ENCODE results near the gene PLCH2.

Gene PLCH2

DNA sequence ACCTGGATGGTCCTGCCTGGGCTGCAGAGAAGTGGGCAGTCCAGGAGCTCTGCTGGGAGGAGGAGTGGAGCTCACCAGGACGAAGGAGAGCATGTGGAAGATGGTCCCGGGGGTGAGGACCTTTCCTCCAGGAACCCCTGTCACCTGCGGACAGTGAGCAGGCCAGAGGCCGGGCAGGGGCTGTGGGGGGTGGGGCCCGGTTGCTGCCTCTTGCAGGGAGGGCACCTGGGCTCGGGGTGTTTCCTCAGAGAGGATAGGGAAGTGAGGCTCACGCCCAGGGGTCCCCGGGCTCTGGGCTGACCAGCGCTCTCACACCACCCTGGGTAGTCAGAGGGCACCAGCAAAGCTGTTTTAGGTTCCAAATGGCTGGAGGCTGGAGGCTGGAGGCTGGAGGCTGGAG, 41.0 kb upstream of the PLCH2 start:
- H3K27me3 ChIP-seq (ENCODE audit: insufficient read depth, low read length, poor library complexity, severe bottlenecking): no peaks in the 10 kb centered on the region
- H3K36me3 ChIP-seq (ENCODE audit: insufficient read depth, low read length): no peaks in the 10 kb centered on the region
- no peaks in the 10 kb centered on the region for H3K9me2 ChIP-seq (replicated peaks; ENCODE audit: low read depth, low read length)
- no peak overlapping the region for H3K9ac ChIP-seq (ENCODE audit: low read depth, low read length, poor library complexity, severe bottlenecking)
- H2AFZ ChIP-seq (ENCODE audit: low read length): no peak overlapping the region
- no peak for TF ChIP-seq EZH2phosphoT487 (IDR thresholded peaks at IDR 0.05; ENCODE audit: borderline replicate concordance)
- TF ChIP-seq, protein P1, sequence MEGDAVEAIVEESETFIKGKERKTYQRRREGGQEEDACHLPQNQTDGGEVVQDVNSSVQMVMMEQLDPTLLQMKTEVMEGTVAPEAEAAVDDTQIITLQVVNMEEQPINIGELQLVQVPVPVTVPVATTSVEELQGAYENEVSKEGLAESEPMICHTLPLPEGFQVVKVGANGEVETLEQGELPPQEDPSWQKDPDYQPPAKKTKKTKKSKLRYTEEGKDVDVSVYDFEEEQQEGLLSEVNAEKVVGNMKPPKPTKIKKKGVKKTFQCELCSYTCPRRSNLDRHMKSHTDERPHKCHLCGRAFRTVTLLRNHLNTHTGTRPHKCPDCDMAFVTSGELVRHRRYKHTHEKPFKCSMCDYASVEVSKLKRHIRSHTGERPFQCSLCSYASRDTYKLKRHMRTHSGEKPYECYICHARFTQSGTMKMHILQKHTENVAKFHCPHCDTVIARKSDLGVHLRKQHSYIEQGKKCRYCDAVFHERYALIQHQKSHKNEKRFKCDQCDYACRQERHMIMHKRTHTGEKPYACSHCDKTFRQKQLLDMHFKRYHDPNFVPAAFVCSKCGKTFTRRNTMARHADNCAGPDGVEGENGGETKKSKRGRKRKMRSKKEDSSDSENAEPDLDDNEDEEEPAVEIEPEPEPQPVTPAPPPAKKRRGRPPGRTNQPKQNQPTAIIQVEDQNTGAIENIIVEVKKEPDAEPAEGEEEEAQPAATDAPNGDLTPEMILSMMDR (conservative IDR thresholded peaks at IDR 0.05; ENCODE audit: low read length): no peak
- no peaks in the 10 kb centered on the region for H3F3A ChIP-seq (ENCODE audit: low read depth)
- H3K4me2 ChIP-seq (ENCODE audit: low read depth, low read length, poor library complexity, severe bottlenecking): no peak overlapping the region
- no peaks in the 10 kb centered on the region for H3K4me1 ChIP-seq (ENCODE audit: insufficient read depth, low read length, poor library complexity, severe bottlenecking)
- no peaks in the 10 kb centered on the region for H3K79me2 ChIP-seq (ENCODE audit: insufficient read depth, low read length)
- no peak overlapping the region for H3K4me3 ChIP-seq (ENCODE audit: low read length, poor library complexity, severe bottlenecking)
- no peaks in the 10 kb centered on the region for H4K20me1 ChIP-seq (ENCODE audit: insufficient read depth, low read length, poor library complexity, severe bottlenecking)
- H3K9me3 ChIP-seq (ENCODE audit: insufficient read depth, low read depth, low read length): peaks cover 2% of the 10 kb centered on the region; the same call in 1 of the 2 replicates

DNA sequence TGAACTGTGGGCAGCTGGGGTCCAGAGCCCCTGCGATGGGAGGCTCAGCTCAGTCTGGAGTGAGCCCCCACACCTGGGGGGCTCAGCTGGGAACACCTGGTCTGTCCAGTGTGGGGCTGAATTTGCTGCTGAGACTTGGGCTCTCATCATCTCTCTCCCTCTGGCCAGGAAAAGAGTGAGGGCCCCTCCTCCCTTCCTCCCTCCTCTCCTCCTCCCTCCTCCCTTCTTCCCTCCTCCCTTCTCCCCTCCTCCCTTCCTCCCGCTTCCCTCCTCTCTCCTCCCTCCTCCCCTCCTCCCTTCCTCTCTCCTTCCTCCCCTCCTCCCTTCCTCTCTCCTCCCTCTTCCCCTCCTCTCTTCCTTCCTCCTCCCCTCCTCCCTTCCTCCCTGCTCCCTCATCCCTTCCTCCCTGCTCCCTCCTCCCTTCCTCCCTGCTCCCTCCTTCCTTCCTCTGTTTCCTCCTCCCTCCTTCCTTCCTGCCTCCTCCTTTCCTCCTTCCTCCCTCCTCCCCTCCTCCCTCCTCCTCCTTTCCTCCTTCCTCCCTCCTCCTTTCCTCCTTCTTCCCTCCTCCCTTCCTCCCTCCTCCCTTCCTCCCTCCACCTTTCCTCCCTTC, 40.2 kb upstream of the PLCH2 start:
- H3K9me2 ChIP-seq (replicated peaks; ENCODE audit: low read depth, low read length): no peaks in the 10 kb centered on the region
- no peaks in the 10 kb centered on the region for H3K27me3 ChIP-seq (ENCODE audit: insufficient read depth, low read length, poor library complexity, severe bottlenecking)
- H3K9me3 ChIP-seq (ENCODE audit: insufficient read depth, low read depth, low read length): no peaks in the 10 kb centered on the region
- H4K20me1 ChIP-seq (ENCODE audit: insufficient read depth, low read length, poor library complexity, severe bottlenecking): no peaks in the 10 kb centered on the region
- TF ChIP-seq, protein P1 (conservative IDR thresholded peaks at IDR 0.05; ENCODE audit: low read length): no peak
- no peak for TF ChIP-seq EZH2phosphoT487 (IDR thresholded peaks at IDR 0.05; ENCODE audit: borderline replicate concordance)
- no peak overlapping the region for H3K4me3 ChIP-seq (ENCODE audit: low read length, poor library complexity, severe bottlenecking)
- no peak overlapping the region for H2AFZ ChIP-seq (ENCODE audit: low read length)
- no peaks in the 10 kb centered on the region for H3K36me3 ChIP-seq (ENCODE audit: insufficient read depth, low read length)
- H3K4me2 ChIP-seq (ENCODE audit: low read depth, low read length, poor library complexity, severe bottlenecking): no peak overlapping the region
- no peaks in the 10 kb centered on the region for H3K79me2 ChIP-seq (ENCODE audit: insufficient read depth, low read length)
- no peaks in the 10 kb centered on the region for H3F3A ChIP-seq (ENCODE audit: low read depth)
- H3K4me1 ChIP-seq (ENCODE audit: insufficient read depth, low read length, poor library complexity, severe bottlenecking): no peaks in the 10 kb centered on the region
- H3K9ac ChIP-seq (ENCODE audit: low read depth, low read length, poor library complexity, severe bottlenecking): no peak overlapping the region

DNA sequence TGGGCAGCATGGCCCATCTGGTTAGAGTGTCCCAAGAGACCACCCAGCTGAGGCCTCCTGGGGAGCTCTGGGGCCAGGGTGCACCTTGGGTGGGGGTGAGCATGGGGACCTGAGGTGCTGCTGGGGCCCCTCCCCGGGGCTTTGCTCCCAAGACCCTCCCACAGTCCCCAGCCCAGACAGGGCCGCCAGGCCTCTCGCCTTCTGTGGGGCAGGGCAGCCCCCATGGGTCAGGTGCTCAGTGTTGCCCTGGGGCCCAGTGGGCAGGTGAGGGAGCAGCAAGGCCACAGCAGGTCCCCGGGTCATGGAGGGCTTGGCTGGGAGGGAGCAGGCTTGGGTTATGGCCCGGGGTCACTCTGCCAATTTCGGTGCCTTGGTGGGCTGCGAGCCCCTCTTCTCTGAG, 39.2 kb upstream of the PLCH2 start:
- Histone ChIP-seq H3K4me3 (ENCODE audit: low read length, poor library complexity, severe bottlenecking) (no peak overlapping the region), H3K4me2 (ENCODE audit: low read depth, low read length, poor library complexity, severe bottlenecking) (no peak overlapping the region), H3K36me3 (ENCODE audit: insufficient read depth, low read length) (no peaks in the 10 kb centered on the region), H3K79me2 (ENCODE audit: insufficient read depth, low read length) (no peaks in the 10 kb centered on the region), H3K4me1 (ENCODE audit: insufficient read depth, low read length, poor library complexity, severe bottlenecking) (no peaks in the 10 kb centered on the region), H3K27me3 (ENCODE audit: insufficient read depth, low read length, poor library complexity, severe bottlenecking) (no peaks in the 10 kb centered on the region), H4K20me1 (ENCODE audit: insufficient read depth, low read length, poor library complexity, severe bottlenecking) (no peaks in the 10 kb centered on the region), H3K9me3 (ENCODE audit: insufficient read depth, low read depth, low read length) (no peaks in the 10 kb centered on the region), H2AFZ (ENCODE audit: low read length) (no peak overlapping the region), H3K9ac (ENCODE audit: low read depth, low read length, poor library complexity, severe bottlenecking) (no peak overlapping the region), H3F3A (ENCODE audit: low read depth) (no peaks in the 10 kb centered on the region), H3K9me2 (replicated peaks; ENCODE audit: low read depth, low read length) (no peaks in the 10 kb centered on the region)
- TF ChIP-seq EZH2phosphoT487 (IDR thresholded peaks at IDR 0.05; ENCODE audit: borderline replicate concordance): no peak
- TF ChIP-seq, protein P1 (conservative IDR thresholded peaks at IDR 0.05; ENCODE audit: low read length): no peak
